GM10248 (cell line): ENCODE data around the gene FADS2.
A peak's percentile ranks its signal among the peaks of the same experiment; 100 is the strongest.

Experiments
- CTCF ChIA-PET: fragments of 300-600 bp; sonication (Branson Sonifier 250); formaldehyde crosslinking; extraction: SDS; loops from one replicate; lab custom pipeline; 2021; ENCODE audit warnings: antibody characterized with exemption; lab: Yijun Ruan, JAX
- POLR2A ChIA-PET: fragments of 350-650 bp; sonication (Branson Sonifier 250); formaldehyde crosslinking; extraction: SDS; loops from one replicate; lab custom pipeline; 2020; ENCODE audit warnings: antibody characterized with exemption; lab: Yijun Ruan, JAX
- DNase-seq: peaks from one replicate; pipeline ENCODE4 v3.0.0; 2012; ENCODE audit errors: extremely low spot score
- TF ChIP-seq, protein P1 (sequence below): IDR thresholded peaks from 2 replicates; pipeline ENCODE4 v1.5.1; 2012; ENCODE audit warnings: mild to moderate bottlenecking, low read depth; ENCODE audit errors: extremely low read depth, missing control alignments, control extremely low read depth

The FADS2 gene

DNA sequence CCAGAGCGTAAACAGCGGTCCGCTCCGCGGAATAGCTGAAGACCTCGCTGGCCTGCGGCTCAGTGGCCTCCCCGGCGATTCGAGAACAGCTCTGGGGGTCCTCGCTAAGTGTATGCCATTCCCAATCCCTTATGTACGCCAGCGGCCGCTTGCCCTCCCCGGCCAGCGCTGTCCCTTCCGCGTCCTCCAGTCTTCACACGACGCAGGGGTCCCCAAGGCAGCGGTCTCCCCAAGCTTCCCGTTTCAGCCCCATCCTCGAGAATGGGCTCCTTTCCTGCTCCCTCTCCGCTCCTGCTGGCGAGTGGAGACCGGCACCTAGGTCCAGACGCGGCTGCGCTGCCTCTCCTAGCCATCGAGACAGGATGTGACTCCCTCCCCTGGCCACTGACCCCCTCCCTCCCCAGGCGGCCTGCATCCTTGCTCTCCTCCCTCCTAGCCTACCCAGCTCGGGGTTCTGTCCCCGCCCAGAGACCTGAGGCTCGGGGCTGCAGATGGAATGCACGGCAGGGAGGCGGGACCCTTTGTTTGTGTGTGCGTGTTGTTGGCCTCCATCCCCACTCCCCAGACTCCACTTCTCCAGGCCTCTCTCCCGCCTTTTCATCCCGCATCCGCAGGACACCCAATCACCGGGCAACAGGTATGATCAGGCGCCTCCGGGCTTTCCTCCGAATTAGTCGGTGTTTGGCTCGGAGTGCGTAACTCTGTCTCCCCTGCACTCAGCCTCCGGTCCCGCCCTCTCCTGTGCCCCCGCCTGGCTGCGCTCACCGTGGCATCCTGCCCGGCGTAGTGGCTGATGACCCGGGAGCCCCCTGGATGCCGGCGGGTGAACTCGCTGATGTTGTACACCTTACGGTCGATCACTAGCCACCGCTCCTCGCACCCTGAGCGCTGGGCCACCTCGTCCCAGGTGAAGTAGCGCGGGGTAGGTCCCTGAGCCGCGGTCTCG is 12.0 kb upstream of the FADS2 start:
- POLR2A ChIA-PET, result interaction anchor here (1.1 to 2.3 kb wide), 5 partner anchors 12 to 151 kb away, joined by 5 to 16 read pairs (median 7); partner anchors contain the start of gene FTH1
- CTCF ChIA-PET, result interaction anchor here (1.0 to 8.8 kb wide), 23 partner anchors 8 to 292 kb away, joined by 3 to 103 read pairs (median 6); partner anchors contain the start of genes FADS2, FADS3 and FEN1
- peak; percentile 58 for DNase-seq
- TF ChIP-seq, protein P1, sequence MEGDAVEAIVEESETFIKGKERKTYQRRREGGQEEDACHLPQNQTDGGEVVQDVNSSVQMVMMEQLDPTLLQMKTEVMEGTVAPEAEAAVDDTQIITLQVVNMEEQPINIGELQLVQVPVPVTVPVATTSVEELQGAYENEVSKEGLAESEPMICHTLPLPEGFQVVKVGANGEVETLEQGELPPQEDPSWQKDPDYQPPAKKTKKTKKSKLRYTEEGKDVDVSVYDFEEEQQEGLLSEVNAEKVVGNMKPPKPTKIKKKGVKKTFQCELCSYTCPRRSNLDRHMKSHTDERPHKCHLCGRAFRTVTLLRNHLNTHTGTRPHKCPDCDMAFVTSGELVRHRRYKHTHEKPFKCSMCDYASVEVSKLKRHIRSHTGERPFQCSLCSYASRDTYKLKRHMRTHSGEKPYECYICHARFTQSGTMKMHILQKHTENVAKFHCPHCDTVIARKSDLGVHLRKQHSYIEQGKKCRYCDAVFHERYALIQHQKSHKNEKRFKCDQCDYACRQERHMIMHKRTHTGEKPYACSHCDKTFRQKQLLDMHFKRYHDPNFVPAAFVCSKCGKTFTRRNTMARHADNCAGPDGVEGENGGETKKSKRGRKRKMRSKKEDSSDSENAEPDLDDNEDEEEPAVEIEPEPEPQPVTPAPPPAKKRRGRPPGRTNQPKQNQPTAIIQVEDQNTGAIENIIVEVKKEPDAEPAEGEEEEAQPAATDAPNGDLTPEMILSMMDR, result no peak

DNA sequence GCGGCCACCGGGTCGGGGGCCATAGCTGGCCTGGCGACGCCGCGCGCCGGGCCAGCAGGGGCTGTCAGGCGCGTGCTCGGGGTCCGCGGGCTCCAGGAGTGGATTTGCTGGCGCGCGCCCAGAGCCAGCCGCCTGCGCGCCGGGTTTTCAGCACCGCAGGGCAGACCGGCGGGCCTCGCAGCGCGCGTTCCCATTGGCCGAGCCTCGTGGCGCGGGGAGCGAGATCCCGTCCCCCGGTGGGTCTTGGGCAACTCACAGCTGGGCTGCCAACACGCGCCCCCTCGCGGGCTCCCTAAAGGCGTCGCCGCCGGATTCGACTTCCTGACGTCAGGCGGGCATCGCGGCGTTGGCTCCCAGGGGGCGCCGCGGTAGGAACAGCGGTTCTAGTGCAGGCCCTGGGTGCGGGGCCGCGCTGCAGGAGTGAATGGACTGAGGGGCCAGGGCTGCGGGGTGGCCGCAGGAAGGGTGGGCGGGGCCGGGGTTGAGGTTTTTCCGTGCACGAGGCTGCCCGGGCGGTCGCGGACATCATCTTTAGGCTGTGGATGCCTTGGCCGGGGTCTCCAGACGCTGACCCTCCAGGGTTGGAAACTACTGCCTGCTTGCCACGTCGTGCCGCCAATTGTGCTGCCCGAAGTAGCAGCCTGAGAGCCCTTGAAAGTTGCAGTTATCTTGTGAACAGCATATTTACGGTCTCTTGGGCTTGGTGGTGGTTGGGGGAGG is 11.2 kb upstream of the FADS2 start, which contains the start of gene FADS1:
TSS of gene FADS1 (minus strand) at position 268 of the 720 bp plus-strand sequence. CDS start at position 194, 74 bp downstream.
- TF ChIP-seq, protein P1, result peak; percentile 64
- ChIA-PET POLR2A (no interaction called here), CTCF (interaction anchor here (0.8 to 8.8 kb wide), 11 partner anchors 10 to 291 kb away, joined by 3 to 103 read pairs (median 5); partner anchors contain the start of gene FADS2)
- peak; percentile 85 for DNase-seq

DNA sequence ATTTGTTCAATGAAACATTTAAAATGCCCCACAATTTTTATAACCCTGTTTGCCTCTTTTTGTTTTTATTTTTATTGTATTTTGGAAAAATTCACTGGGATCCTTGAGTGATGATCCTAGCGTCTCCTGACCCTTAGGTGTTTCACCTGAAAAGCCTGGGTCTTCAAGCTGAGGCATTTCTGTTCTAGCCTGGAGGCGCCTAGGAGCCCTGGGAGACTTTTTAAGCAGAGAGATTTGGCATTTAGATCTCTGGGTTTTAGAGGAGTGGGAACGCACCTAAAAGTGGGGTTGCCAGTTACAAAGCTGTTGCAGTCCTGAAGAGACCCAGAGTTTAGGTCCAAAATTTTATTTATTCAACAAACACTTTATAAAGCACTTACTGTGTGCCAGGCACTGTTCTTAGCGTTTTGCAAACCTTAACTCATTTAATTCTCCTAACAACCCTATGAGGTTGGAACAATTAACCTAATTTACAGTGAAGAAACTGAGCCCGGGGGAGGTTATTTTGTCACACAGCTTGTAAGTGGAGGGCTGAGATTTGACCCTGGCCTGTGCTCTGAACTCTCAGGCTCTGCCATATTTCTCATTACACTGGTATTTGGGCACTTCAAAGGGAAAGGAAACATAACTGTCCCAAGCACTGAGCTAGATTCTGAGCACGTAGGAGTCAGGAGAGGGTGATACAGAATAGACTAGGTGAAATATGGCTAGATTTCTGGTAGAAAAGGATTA is 10.5 kb upstream of the FADS2 start:
- ChIA-PET CTCF (interaction anchor here (0.8 to 8.8 kb wide), 12 partner anchors 11 to 290 kb away, joined by 3 to 103 read pairs (median 4); partner anchors contain the start of genes BEST1 and FADS2), POLR2A (no interaction called here)
- TF ChIP-seq, protein P1, result no peak
- no peak for DNase-seq

DNA sequence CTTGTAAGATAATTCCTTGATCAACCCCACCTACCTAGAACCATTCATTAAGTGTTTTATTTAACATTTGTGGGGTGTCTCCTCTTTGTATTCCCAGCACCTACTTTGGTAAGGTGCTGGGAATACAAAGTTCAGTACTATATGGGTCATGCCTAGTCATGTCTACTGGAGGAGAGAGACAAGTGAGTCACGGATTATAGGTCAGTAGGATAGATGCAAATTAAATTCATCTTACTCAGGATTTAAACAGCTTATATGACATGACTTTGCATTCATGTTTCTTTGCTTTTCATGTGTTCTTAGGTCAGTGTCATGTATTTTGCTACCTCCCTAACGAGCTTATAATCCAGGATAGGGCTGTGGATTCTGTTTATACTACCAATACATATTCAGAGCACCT is 7.9 kb upstream of the FADS2 start:
- POLR2A ChIA-PET, result no interaction called here
- CTCF ChIA-PET, result interaction anchor here (1.1 to 4.8 kb wide), 5 partner anchors 8 to 78 kb away, joined by 3 to 52 read pairs (median 9); partner anchors contain the start of gene FADS2
- TF ChIP-seq, protein P1, result no peak
- DNase-seq, result no peak

DNA sequence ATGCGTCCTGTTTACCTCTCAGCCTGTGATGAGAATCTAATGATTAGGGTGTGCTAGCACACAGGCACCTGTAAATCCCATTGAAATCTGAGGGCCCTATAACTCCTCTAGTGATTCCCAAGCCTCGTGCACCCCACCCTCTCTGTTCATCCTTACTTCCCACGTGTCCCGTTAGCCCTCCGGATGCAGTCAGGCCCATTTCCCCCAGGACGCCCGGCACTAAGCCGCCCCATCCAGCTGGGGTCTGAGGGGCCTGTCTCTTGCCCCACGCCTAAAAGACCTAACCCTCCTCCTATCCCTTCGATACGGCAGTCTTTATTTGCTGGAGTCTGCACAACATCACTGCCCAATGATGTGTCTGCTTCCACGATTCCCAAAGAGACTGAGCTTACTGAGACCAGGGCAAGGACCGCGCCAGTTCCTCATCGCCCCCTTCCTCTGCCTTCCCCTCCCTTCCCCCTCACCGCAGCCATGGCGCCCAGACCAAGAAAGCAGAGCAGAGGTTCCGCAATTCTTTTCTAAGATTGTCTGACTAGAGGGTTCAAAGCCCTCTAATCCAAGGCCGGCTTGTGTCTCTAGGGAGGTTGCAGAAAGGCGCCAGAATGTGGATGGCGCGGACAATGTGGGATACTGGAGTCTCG is 1.1 kb upstream of the FADS2 start:
- POLR2A ChIA-PET, result interaction anchor here (1.3 kb wide), 1 partner anchor 12 kb away, joined by 5 read pairs; no protein-coding TSS in a partner anchor

More for the DNA sequence above, 1.1 kb upstream of the FADS2 start:
- TF ChIP-seq, protein P1, result no peak
- CTCF ChIA-PET, result interaction anchor here (1.4 to 6.9 kb wide), 3 partner anchors 8 to 30 kb away, joined by 6 to 52 read pairs (median 29); partner anchors contain the start of gene FADS1
- no peak for DNase-seq
